BJ (cell line): ENCODE data around the gene ZNF821. TPM values are rescaled to one million over a fixed set of nuclear protein-coding genes. Genes with fewer than 3 reads are reported as not detected.

Source experiments
- CTCF ChIA-PET: fragments of 350-600 bp; formaldehyde crosslinking; extraction: SDS; loops from one replicate; lab custom pipeline; 2021; ENCODE audit warnings: antibody characterized with exemption, inconsistent platforms; lab: Yijun Ruan, JAX
- POLR2A ChIA-PET: fragments of 300-600 bp; sonication (Branson Sonifier 250); formaldehyde crosslinking; extraction: SDS; loops from one replicate; lab custom pipeline; 2021; ENCODE audit warnings: antibody characterized with exemption; lab: Charles Lee
- DNase-seq: peaks from one replicate; pipeline ENCODE4 v3.0.0-alpha.2; 2011; ENCODE audit warnings: low read depth
- H3K27me3 ChIP-seq: 2 replicates; pipeline ENCODE4 v1.6.0; 2011; ENCODE audit warnings: low read length; ENCODE audit not compliant: control insufficient read depth, insufficient read depth
- H3K36me3 ChIP-seq: 2 replicates; pipeline ENCODE4 v1.5.1; 2011; ENCODE audit warnings: low read length; ENCODE audit not compliant: control insufficient read depth, insufficient read depth
- H3K4me3 ChIP-seq: 2 replicates; pipeline ENCODE4 v1.5.1; 2011; ENCODE audit warnings: low read depth, mild to moderate bottlenecking, control low read depth, low read length
- polyA plus RNA-seq: library from polyadenylated mRNA; depleted of rRNA; stranded (reverse); fragments of >200 nt; gene quantifications from 2 replicates; pipeline ENCODE4 v1.2.3, GENCODE V29; 2011
- TF ChIP-seq, protein P1 (sequence below): IDR thresholded peaks from 2 replicates; pipeline ENCODE4 v1.5.1; 2011; ENCODE audit warnings: low read depth, mild to moderate bottlenecking, control low read depth, inconsistent platforms, low read length, moderate library complexity; ENCODE audit not compliant: insufficient read depth

ZNF821 gene
- polyA plus RNA-seq, 1 experiment: 5.0 TPM

DNA sequence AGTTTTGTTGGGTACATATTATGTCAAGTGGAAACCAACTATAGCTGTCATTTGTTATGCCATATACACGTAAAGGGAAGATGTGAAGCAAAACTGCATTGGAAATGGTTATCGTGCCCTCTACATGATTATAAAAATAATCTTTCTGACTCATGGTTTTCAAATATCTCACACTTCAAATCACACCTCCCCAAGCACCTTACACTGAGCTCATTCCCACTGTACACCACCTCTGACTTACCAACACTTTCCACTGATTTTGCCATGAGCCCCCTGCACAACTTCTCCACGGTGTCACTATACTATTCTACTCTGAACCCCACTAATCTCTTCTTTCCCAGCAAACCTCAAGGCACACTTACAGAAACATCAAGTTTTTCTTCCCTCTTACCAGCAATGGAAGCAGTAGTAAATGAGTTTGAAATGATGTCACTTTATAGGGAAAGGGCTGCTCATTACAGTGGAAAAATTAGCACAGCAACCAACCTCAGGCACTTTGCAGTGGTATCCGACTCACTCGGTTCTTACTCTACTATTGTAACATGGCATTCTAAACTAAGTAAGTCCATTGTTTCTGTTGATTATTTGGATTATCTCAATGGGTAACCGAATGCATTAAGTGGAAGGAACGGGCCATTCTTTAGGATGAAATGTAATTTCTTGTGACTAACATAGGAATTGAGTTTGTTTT is 18.7 kb downstream of the ZNF821 start:
- DNase-seq: no peak
- TF ChIP-seq, protein P1, sequence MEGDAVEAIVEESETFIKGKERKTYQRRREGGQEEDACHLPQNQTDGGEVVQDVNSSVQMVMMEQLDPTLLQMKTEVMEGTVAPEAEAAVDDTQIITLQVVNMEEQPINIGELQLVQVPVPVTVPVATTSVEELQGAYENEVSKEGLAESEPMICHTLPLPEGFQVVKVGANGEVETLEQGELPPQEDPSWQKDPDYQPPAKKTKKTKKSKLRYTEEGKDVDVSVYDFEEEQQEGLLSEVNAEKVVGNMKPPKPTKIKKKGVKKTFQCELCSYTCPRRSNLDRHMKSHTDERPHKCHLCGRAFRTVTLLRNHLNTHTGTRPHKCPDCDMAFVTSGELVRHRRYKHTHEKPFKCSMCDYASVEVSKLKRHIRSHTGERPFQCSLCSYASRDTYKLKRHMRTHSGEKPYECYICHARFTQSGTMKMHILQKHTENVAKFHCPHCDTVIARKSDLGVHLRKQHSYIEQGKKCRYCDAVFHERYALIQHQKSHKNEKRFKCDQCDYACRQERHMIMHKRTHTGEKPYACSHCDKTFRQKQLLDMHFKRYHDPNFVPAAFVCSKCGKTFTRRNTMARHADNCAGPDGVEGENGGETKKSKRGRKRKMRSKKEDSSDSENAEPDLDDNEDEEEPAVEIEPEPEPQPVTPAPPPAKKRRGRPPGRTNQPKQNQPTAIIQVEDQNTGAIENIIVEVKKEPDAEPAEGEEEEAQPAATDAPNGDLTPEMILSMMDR: no peak
- Histone ChIP-seq H3K4me3 (no peak overlapping the region), H3K36me3 (peaks cover 14% of the 10 kb centered on the region), H3K27me3 (no peaks in the 10 kb centered on the region)
- POLR2A ChIA-PET: no interaction called here
- CTCF ChIA-PET: interaction anchor here (1.2 to 2.4 kb wide), 4 partner anchors 8 to 19 kb away, joined by 3 to 21 read pairs (median 4); partner anchors contain the start of gene ZNF821

DNA sequence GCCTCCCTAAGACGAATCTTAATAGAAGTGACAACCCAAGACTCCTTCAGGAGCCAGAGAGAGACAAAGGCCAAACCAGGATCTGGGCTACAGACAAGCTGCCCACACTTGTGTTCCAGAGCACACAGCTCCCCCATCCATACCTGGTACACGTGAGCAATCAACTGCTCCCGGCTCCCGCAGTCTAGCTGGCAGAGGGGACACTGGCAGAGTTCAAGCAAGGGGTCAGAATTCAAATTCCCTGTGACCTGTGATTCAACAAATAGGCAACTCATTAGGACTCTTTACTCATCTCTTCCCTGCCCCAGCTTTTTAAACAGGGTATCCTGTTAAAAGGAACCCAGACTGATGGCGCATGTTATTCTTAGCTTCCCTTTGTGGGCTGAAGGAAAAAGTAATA is 20.0 kb downstream of the ZNF821 start:
- Histone ChIP-seq H3K4me3 (no peak overlapping the region), H3K36me3 (peaks cover 16% of the 10 kb centered on the region), H3K27me3 (no peaks in the 10 kb centered on the region)
- no peak for DNase-seq
- TF ChIP-seq, protein P1: no peak
- ChIA-PET CTCF (interaction anchor here (1.8 to 2.0 kb wide), 2 partner anchors 9 to 17 kb away, joined by 4 to 5 read pairs; no protein-coding TSS in a partner anchor), POLR2A (no interaction called here)

DNA sequence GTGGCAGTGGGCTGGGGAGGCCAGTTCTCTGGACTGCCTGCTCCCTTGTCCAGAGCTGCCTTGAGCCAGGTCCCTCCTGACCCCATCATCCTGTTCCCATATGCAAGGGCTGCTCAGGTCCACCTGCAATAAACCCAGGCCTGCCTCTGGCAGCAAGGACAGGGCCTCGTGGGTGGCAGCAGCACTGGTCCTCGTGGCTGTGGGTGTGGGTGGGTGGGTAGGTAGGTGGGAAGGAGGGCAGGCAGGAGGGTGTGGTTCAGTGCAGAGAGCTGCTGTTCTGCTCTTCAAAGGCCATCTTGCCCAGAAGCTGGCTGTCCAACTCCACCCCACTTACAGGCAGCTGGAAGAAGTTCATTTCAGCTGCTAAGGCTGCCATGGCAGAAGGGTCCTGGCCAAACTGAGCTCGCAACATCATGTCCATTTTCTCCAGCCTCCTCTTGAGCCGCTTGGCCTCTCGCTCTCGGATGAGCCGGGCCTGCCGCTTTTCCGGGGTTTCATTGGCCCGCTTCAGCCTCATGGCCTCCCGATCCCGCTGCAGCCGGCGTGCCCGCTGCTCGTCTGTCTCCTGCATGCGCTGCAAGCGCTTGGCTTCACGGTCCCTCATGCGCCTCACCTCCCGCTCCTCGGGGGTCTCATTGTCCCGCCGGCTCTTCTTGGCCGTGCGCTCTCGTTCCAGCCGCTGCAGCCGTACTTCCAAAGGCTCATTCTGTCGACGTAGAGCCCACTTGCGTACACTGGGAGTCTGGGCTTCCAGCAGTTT is 24.0 kb downstream of the ZNF821 start:
- ChIA-PET POLR2A (no interaction called here), CTCF (interaction anchor here (1.9 kb wide), 1 partner anchor 102 kb away, joined by 5 read pairs; no protein-coding TSS in a partner anchor)
- TF ChIP-seq, protein P1: no peak
- Histone ChIP-seq H3K36me3 (peaks cover 17% of the 10 kb centered on the region), H3K27me3 (no peaks in the 10 kb centered on the region), H3K4me3 (no peak overlapping the region)
- DNase-seq: no peak

DNA sequence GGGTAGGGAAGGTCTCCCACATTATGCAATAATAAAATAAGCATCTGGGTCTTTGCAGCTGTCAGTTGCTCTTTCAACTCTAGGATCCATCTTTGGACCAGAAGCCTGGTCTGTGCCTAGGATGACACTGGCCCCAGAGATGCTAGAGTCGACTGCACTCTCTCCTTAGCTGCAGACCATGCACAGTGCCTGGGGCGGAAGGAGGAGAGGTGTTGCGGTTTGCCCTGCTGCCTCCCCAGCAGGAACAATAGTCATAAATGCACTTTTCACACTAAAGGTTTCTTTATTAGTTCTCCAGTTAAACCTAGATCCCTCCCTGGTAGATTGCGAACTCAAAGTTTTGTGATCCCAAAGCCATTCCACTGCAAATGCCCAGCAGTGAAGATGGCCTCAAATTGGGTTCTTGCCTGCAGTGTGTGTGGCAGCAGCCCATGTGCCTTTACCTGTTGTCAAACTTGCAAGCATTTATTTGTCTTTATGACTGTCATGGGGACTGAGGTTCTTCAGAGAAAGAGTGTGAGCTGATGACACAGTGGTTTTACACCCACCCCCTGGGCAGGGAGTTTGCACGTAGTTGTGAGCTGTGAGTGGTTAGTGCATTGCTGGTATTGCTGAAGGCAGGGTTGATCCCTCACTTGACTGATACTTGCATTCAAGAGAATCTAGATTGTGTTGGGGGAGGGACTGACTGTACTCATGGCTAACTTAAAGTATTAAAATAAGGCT is 27.9 kb downstream of the ZNF821 start:
- no peak for DNase-seq
- TF ChIP-seq, protein P1: no peak
- H3K27me3 ChIP-seq: no peaks in the 10 kb centered on the region
- peaks cover 19% of the 10 kb centered on the region for H3K36me3 ChIP-seq
- CTCF ChIA-PET: interaction anchor here (2.9 kb wide), 1 partner anchor 27 kb away, joined by 17 read pairs; the partner anchor contains the start of gene ZNF821
- POLR2A ChIA-PET: no interaction called here
- no peak overlapping the region for H3K4me3 ChIP-seq
